HEK293T (cell line): ENCODE data around the gene EMC10.
"Not testable (repeated sequence)": the region's sequence is repeated elsewhere in the genome, so short reads cannot be mapped to it uniquely, and the experiment has no call there.

ENCODE experiments used
- CTCF ChIA-PET: fragments of 350-600 bp; formaldehyde crosslinking; extraction: SDS; loops from one replicate; lab custom pipeline; 2021; ENCODE audit warnings: antibody characterized with exemption, inconsistent platforms; lab: Yijun Ruan, JAX
- POLR2A ChIA-PET: fragments of 350-600 bp; formaldehyde crosslinking; extraction: SDS; loops from one replicate; lab custom pipeline; 2020; ENCODE audit warnings: antibody characterized with exemption, inconsistent platforms; lab: Yijun Ruan, JAX
- DNase-seq: peaks from one replicate; pipeline ENCODE4 v3.0.0; 2012; ENCODE audit warnings: mixed read lengths; ENCODE audit errors: extremely low spot score
- ARNT ChIP-seq: fragments of 450-650 bp; IDR thresholded peaks from 2 replicates; pipeline ENCODE4 v1.6.1; 2017; ENCODE audit warnings: mild to moderate bottlenecking
- BHLHE40 ChIP-seq: fragments of 450-650 bp; IDR thresholded peaks from 2 replicates; pipeline ENCODE4 v1.6.1; 2016; ENCODE audit warnings: mild to moderate bottlenecking, moderate library complexity, borderline replicate concordance
- CTBP1 ChIP-seq: fragments of 450-650 bp; IDR thresholded peaks from 2 replicates; pipeline ENCODE4 v1.6.1; 2016; ENCODE audit warnings: borderline replicate concordance
- ELF4 ChIP-seq: fragments of 450-650 bp; IDR thresholded peaks from 2 replicates; pipeline ENCODE4 v1.6.1; 2017; ENCODE audit warnings: antibody characterized with exemption
- FOXA1 ChIP-seq: fragments of 450-650 bp; IDR thresholded peaks from 2 replicates; pipeline ENCODE4 v1.6.1; 2016; ENCODE audit warnings: mild to moderate bottlenecking
- FOXK2 ChIP-seq: fragments of 450-650 bp; IDR thresholded peaks from 2 replicates; pipeline ENCODE4 v1.6.1; 2016; ENCODE audit warnings: mild to moderate bottlenecking
- FOXM1 ChIP-seq: fragments of 450-650 bp; IDR thresholded peaks from 2 replicates; pipeline ENCODE4 v1.6.1; 2017; ENCODE audit warnings: mild to moderate bottlenecking, borderline replicate concordance
- HDGF ChIP-seq: fragments of 450-650 bp; IDR thresholded peaks from 2 replicates; pipeline ENCODE4 v1.6.1; 2017; ENCODE audit warnings: antibody characterized with exemption, borderline replicate concordance
- L3MBTL2 ChIP-seq: fragments of 450-650 bp; conservative IDR thresholded peaks from 2 replicates; pipeline ENCODE4 v1.6.1; 2016; ENCODE audit warnings: mild to moderate bottlenecking
- LEF1 ChIP-seq: fragments of 450-650 bp; IDR thresholded peaks from 2 replicates; pipeline ENCODE4 v1.6.1; 2017; ENCODE audit warnings: mild to moderate bottlenecking, borderline replicate concordance
- NFRKB ChIP-seq: fragments of 450-650 bp; IDR thresholded peaks from 2 replicates; pipeline ENCODE4 v1.6.1; 2016; ENCODE audit warnings: mild to moderate bottlenecking, moderate library complexity
- PKNOX1 ChIP-seq: fragments of 450-650 bp; IDR thresholded peaks from 2 replicates; pipeline ENCODE4 v1.6.1; 2016
- SP1 ChIP-seq: fragments of 450-650 bp; IDR thresholded peaks from 2 replicates; pipeline ENCODE4 v1.6.1; 2017
- SUZ12 ChIP-seq: fragments of 450-650 bp; IDR thresholded peaks from 2 replicates; pipeline ENCODE4 v1.6.1; 2016; ENCODE audit warnings: mild to moderate bottlenecking
- TARDBP ChIP-seq: fragments of 450-650 bp; IDR thresholded peaks from 2 replicates; pipeline ENCODE4 v1.6.1; 2016
- ZNF384 ChIP-seq: fragments of 450-650 bp; IDR thresholded peaks from 2 replicates; pipeline ENCODE4 v1.6.1; 2016

EMC10 gene

GRCh38 chr19:50518091-50519005, 42.0 kb downstream of the EMC10 start:
- POLR2A ChIA-PET: no interaction called here
- TF ChIP-seq PKNOX1 (no peak), LEF1 (no peak), FOXK2 (no peak), HDGF (no peak), ZNF384 (no peak), CTBP1 (no peak)
- CTCF ChIA-PET: no interaction called here
- DNase-seq: no peak

- no peak for DNase-seq
- ChIA-PET POLR2A (no interaction called here), CTCF (no interaction called here)
- TF ChIP-seq CTBP1: no peak
- no peak for TF ChIP-seq FOXM1
- TF ChIP-seq FOXK2: no peak
- no peak for TF ChIP-seq L3MBTL2
- no peak for TF ChIP-seq ELF4
- TF ChIP-seq BHLHE40: no peak
- no peak for TF ChIP-seq HDGF
- no peak for TF ChIP-seq LEF1
- no peak for TF ChIP-seq SUZ12
- TF ChIP-seq TARDBP: no peak
- no peak for TF ChIP-seq ARNT
- no peak for TF ChIP-seq FOXA1
- TF ChIP-seq SP1: no peak
- no peak for TF ChIP-seq NFRKB
- TF ChIP-seq PKNOX1: no peak
- no peak for TF ChIP-seq ZNF384
These were observed 42.8 kb downstream of the EMC10 start for GRCh38 chr19:50519006-50519575.

GRCh38 chr19:50520822-50521465, 44.6 kb downstream of the EMC10 start:
- POLR2A ChIA-PET: interaction anchor here (1.4 kb wide), 1 partner anchor 8 kb away, joined by 3 read pairs; no protein-coding TSS in a partner anchor
- no peak for DNase-seq
- CTCF ChIA-PET: no interaction called here
- no peak for TF ChIP-seq TARDBP
- TF ChIP-seq CTBP1: no peak
- no peak for TF ChIP-seq FOXA1
- no peak for TF ChIP-seq L3MBTL2
- TF ChIP-seq SP1: no peak
- no peak for TF ChIP-seq PKNOX1
- no peak for TF ChIP-seq FOXK2
- TF ChIP-seq ELF4: no peak

- CTCF ChIA-PET: no interaction called here
- POLR2A ChIA-PET: interaction anchor here (1.4 kb wide), 1 partner anchor 10 kb away, joined by 3 read pairs; no protein-coding TSS in a partner anchor
- TF ChIP-seq HDGF: no peak
- TF ChIP-seq SUZ12: no peak
- TF ChIP-seq SP1: no peak
- no peak for TF ChIP-seq NFRKB
- TF ChIP-seq ARNT: no peak
- no peak for TF ChIP-seq BHLHE40
- no peak for TF ChIP-seq ZNF384
- no peak for TF ChIP-seq TARDBP
- no peak for TF ChIP-seq FOXK2
- no peak for TF ChIP-seq L3MBTL2
- TF ChIP-seq LEF1: no peak
- no peak for TF ChIP-seq FOXM1
- TF ChIP-seq PKNOX1: no peak
- no peak for DNase-seq
These were observed 46.6 kb downstream of the EMC10 start for GRCh38 chr19:50522881-50523280.

GRCh38 chr19:50528052-50528451, 51.7 kb downstream of the EMC10 start:
- CTCF ChIA-PET: interaction anchor here (0.7 kb wide), 1 partner anchor 68 kb away, joined by 3 read pairs; no protein-coding TSS in a partner anchor
- DNase-seq, POLR2A ChIA-PET: not testable (repeated sequence)
